Cardiac fibroblast (primary cell): ENCODE measurements around the gene EPS8L2.
A peak's percentile ranks its signal among the peaks of the same experiment; 100 is the strongest.

Experiments
- DNase-seq, 2 donors: peaks; one replicate each; pipeline versions ENCODE4 v3.0.0 to v3.0.0-alpha.2; 2010; ENCODE audit warnings: low read depth in 2 of 2
- H3K4me3 ChIP-seq, 2 donors: replicated peaks in 1 of 2; 1 replicate in 1 of 2; 2 replicates in 1 of 2; pipeline ENCODE4 v1.5.1; 2011; ENCODE audit warnings: low read depth in 2 of 2, low read length in 2 of 2, mild to moderate bottlenecking in 2 of 2, moderate library complexity in 1 of 2
- CTCF ChIP-seq: IDR thresholded peaks from one replicate; pipeline ENCODE4 v1.5.1; 2011; ENCODE audit warnings: low read depth, mild to moderate bottlenecking, low read length, inconsistent platforms

Gene EPS8L2

GRCh38 chr11:746289-747157, 40.5 kb downstream of the EPS8L2 start:
- peak in 1 of 2 donors; percentile 43 for DNase-seq
- H3K4me3 ChIP-seq, result peak overlapping the region; percentile 58 to 81
- no peak for TF ChIP-seq CTCF

- peak; percentile 79 to 85 for DNase-seq
- peak within 1 kb of the TSS; percentile 61 to 81 for H3K4me3 ChIP-seq
- no peak for TF ChIP-seq CTCF
Observed at GRCh38 chr11:747158-748006, 41.4 kb downstream of the EPS8L2 start, which contains the start of gene TALDO1. Gene TALDO1 (plus strand): TSS chr11:747464. CDS start chr11:747482, 18 bp downstream.

GRCh38 chr11:748007-748359, 42.0 kb downstream of the EPS8L2 start:
- peak in 1 of 2 donors; percentile 21 for DNase-seq
- no peak for TF ChIP-seq CTCF
- H3K4me3 ChIP-seq, result peak overlapping the region; percentile 61 to 81

GRCh38 chr11:749731-750130, 43.7 kb downstream of the EPS8L2 start:
- no peak for DNase-seq
- no peak overlapping the region for H3K4me3 ChIP-seq
- no peak for TF ChIP-seq CTCF

GRCh38 chr11:760236-760635, 54.2 kb downstream of the EPS8L2 start:
- no peak for TF ChIP-seq CTCF
- no peak for DNase-seq
- no peak overlapping the region for H3K4me3 ChIP-seq

GRCh38 chr11:761526-762108, 55.6 kb downstream of the EPS8L2 start:
- H3K4me3 ChIP-seq, result no peak overlapping the region
- no peak for DNase-seq
- TF ChIP-seq CTCF, result no peak
